ENCODE data around the gene ABRACL.

Gene ABRACL

DNA sequence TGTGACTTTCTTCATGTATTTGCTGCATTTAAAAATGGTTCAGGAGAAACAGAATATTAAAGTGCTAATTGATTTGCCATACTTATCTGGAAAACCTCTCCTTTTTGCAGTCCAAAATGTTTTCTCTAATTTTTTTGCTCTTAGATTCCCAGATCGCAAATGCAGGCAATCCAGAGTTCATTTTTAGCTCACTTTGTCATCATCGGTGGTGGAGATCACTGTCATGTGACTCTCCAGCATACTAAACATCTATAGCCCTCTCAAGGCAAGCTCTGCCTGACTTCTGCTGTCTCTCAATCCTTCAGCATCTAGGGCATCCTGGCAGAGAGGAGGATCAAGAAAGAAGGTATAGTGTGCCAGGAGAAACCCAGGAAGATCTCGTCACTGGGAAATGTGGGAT, 24.8 kb downstream of the ABRACL start:
- TF ChIP-seq, protein P1, sequence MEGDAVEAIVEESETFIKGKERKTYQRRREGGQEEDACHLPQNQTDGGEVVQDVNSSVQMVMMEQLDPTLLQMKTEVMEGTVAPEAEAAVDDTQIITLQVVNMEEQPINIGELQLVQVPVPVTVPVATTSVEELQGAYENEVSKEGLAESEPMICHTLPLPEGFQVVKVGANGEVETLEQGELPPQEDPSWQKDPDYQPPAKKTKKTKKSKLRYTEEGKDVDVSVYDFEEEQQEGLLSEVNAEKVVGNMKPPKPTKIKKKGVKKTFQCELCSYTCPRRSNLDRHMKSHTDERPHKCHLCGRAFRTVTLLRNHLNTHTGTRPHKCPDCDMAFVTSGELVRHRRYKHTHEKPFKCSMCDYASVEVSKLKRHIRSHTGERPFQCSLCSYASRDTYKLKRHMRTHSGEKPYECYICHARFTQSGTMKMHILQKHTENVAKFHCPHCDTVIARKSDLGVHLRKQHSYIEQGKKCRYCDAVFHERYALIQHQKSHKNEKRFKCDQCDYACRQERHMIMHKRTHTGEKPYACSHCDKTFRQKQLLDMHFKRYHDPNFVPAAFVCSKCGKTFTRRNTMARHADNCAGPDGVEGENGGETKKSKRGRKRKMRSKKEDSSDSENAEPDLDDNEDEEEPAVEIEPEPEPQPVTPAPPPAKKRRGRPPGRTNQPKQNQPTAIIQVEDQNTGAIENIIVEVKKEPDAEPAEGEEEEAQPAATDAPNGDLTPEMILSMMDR (IDR thresholded peaks at IDR 0.05; ENCODE audit: low read depth, low read length, missing control alignments): no peak
- H3K4me3 ChIP-seq (replicated peaks; ENCODE audit: low read depth, low read length): no peak overlapping the region
- no peak for DNase-seq (ENCODE audit: extremely low read depth, low read depth)

- no peak overlapping the region for H3K4me3 ChIP-seq (replicated peaks; ENCODE audit: low read depth, low read length)
- DNase-seq (ENCODE audit: extremely low read depth, low read depth): no peak
- TF ChIP-seq, protein P1 (IDR thresholded peaks at IDR 0.05; ENCODE audit: low read depth, low read length, missing control alignments): no peak
Observed at GRCh38 chr6:139054001-139054400, 25.5 kb downstream of the ABRACL start.

GRCh38 chr6:139055709-139056108, 27.2 kb downstream of the ABRACL start:
- DNase-seq (ENCODE audit: extremely low read depth, low read depth): no peak
- H3K4me3 ChIP-seq (replicated peaks; ENCODE audit: low read depth, low read length): no peak overlapping the region

DNA sequence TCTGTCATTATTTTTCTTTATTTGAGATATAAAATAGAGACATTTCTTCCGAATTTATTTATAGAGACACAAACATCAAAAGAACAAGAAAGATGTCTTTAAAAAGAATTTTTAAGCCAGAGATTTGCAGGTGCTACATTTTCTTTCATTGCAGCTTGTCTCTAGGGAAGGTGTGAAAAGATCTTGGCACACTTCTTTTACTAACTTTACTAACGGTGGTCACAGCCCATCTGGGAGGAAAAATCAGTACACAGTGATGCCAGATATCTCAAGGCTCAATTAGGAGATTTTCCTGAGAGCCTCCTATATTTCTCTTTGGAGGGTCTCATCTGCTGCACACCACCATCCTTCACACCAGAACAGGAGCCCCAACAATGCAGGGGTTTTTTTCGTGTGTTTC, 29.5 kb downstream of the ABRACL start:
- DNase-seq (ENCODE audit: extremely low read depth, low read depth): no peak
- TF ChIP-seq, protein P1 (IDR thresholded peaks at IDR 0.05; ENCODE audit: low read depth, low read length, missing control alignments): no peak
- H3K4me3 ChIP-seq (replicated peaks; ENCODE audit: low read depth, low read length): no peak overlapping the region

More at GRCh38 chr6:139055709-139056108, 27.2 kb downstream of the ABRACL start:
- TF ChIP-seq, protein P1 (IDR thresholded peaks at IDR 0.05; ENCODE audit: low read depth, low read length, missing control alignments): no peak

GRCh38 chr6:139060332-139060731, 31.8 kb downstream of the ABRACL start:
- H3K4me3 ChIP-seq (replicated peaks; ENCODE audit: low read depth, low read length): no peak overlapping the region
- peak; percentile 17 for DNase-seq (ENCODE audit: extremely low read depth, low read depth)
- TF ChIP-seq, protein P1 (IDR thresholded peaks at IDR 0.05; ENCODE audit: low read depth, low read length, missing control alignments): no peak

DNA sequence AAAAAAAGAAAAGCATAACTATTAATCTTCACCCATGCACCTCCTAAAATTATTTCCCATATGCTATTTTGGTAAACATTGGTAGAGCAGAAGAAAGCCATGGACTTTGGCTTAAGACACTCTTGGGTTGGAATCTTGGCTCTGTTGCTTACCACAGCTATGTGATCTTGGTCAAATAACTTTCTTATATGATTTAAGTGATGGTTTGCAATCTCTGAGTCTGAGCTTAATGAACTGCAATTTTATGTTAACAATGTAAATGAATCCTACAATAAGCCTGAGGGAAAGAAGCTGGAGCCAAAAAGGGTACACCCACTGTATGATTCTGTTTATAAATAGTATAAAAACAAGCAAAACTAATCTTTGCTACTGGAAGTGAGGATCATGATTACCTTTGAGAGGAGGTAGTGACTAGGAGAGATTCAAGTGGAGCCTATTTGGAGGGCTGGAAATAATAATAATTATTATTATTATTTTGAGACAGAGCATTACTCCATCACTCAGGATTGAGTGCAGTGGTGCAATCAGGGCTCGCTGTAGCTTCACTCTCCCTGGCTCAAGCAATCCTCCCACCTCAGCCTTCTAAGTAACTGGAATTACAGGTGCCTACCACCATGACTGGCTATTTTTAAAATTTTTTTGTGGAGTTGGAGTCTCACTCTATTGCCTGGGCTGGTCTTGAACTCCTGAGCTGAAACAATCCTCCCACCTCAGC, 34.5 kb downstream of the ABRACL start:
- no peak overlapping the region for H3K4me3 ChIP-seq (replicated peaks; ENCODE audit: low read depth, low read length)
- DNase-seq (ENCODE audit: extremely low read depth, low read depth): peak; percentile 4
- TF ChIP-seq, protein P1 (IDR thresholded peaks at IDR 0.05; ENCODE audit: low read depth, low read length, missing control alignments): no peak
